GM18519 (cell line): ENCODE data around the gene NIP7.
"Not testable (repeated sequence)": the region's sequence is repeated elsewhere in the genome, so short reads cannot be mapped to it uniquely, and the experiment has no call there.

Experiments used
- ATAC-seq: cut with Tn5 transposase; IDR thresholded peaks from one replicate; pipeline ENCODE4 v1.9.1; 2021; ENCODE audit warnings: mild to moderate bottlenecking, moderate library complexity; ENCODE audit not compliant: unreplicated experiment, low FRiP score

Gene NIP7

DNA sequence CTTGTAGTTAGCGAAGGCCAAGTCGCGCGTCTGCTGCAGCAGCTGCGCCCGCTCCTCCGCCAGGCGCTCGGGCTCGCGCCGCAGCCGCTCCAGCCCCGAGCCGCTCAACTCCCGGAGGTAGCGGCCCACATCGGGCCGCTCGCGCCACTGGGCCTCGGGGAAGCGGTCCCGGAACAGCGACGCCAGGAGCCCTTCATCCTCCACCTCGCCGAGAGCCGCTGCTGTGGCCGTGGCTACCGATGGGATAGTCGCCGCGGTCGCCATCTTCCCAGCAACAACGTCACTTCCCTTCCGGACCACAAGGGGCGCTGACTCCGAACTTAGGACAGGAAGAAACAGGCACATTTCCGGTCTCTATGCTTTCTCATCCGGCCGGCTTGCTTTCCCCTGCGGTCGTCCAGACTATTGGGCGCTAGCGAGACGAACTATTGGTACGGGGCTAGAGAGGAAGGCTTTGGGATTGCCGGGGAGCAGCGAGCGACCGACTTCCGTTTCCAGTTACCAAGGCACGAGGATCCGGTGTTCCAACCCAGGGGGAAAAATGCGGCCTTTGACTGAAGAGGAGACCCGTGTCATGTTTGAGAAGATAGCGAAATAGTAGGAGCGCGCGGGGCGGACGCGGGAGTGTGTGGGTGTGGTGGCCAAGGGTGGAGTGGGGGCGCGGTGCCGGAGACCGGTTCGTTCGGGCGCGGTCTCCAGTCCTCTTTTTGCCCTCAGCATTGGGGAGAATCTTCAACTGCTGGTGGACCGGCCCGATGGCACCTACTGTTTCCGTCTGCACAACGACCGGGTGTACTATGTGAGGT lies at the start of gene NIP7, which contains the start of gene COG8:
Gene NIP7 (plus strand): TSS at position 484 of the 806 bp plus-strand sequence. CDS start 58 bp downstream, at position 542.
Gene COG8 (minus strand): TSS at position 276 of the 806 bp plus-strand sequence. CDS start 12 bp downstream, at position 264.
- ATAC-seq = peak; percentile 57

DNA sequence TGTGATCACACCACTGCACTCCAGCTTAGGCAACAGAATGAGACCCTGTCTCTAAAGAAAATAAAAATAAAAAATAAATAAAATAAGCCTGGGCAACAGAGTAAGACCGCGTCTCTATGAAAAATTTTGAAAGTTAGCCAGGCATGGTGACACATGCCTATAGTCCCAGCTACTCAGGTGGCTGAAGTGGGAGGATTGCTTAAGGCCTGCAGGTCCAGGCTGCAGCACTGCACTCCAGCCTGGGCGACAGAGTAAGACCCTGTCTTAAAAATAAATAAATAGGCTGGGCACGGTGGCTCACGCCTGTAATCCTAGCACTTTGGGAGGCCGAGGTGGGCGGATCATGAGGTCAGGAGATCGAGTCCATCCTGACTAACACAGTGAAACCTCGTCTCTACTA lies 47.9 kb upstream of the NIP7 start:
- ATAC-seq = not testable (repeated sequence)

DNA sequence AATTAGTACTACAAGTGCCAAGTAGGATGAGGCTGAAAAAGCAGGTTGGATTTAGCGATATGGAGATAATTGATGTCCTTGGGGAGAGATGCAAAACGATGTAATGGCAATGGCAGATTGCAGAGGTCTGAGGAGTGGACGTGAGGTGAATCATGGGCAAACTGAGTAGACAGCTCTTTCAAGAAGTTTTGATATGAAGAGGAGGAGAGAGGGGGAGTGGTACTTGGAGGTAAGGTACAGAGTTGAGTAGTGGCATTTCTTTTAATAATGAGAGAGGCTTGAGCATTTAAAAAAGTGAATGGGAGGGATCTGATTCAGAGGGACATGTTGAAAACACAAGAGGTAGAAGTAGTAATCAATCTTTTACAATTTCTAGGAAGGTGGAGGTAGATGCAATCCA lies 46.2 kb upstream of the NIP7 start:
- no peak for ATAC-seq

- ATAC-seq = no peak
Measured at GRCh38 chr16:69294051-69294450, 45.5 kb upstream of the NIP7 start.

- not testable (repeated sequence) for ATAC-seq
Measured at GRCh38 chr16:69296771-69297170, 42.8 kb upstream of the NIP7 start.

DNA sequence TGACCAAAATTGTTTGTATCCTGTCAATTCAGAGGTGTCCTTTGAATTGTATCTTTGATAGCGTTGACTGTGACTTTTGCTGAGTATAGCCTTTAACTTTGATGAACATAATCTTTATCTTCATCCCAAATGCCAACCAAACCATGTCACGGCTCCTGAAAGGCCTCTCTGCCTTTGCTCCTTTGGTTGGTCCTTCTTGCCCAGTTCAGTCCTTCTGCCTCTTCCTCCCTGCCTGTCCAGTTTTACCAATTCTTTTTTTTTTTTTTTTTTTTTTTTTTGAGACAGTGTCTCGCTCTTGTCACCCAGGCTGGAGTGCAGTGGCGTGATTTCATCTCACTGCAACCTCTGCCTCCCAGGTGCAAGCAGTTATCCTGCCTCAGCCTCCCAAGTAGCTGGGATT lies 41.3 kb upstream of the NIP7 start:
- ATAC-seq = no peak

GRCh38 chr16:69301187-69301586 lies 38.4 kb upstream of the NIP7 start:
- no peak for ATAC-seq

DNA sequence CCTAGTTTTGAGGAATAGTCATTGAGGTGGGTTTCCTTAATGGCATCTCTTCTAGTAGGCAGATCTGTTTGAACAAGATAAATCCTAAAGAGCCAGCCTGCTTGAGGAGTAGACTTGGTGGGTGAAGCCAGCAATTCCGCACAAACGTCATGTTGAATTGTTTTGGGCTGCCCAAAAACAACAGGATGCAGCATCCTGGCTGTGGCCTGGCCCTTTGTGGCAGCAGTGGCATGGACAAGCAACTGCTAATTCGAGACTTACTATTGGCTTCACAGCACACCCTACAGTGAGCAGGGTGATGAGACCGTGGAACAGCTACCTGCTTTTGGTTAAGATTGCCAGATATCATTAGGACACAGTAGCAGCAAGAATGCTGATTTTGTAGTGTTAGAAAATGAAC lies 37.7 kb upstream of the NIP7 start:
- ATAC-seq = no peak

- no peak for ATAC-seq
Measured at GRCh38 chr16:69302301-69302700, 37.3 kb upstream of the NIP7 start.

- ATAC-seq = no peak
Measured at GRCh38 chr16:69306031-69306430, 33.5 kb upstream of the NIP7 start.

GRCh38 chr16:69307091-69307490 lies 32.5 kb upstream of the NIP7 start:
- no peak for ATAC-seq

DNA sequence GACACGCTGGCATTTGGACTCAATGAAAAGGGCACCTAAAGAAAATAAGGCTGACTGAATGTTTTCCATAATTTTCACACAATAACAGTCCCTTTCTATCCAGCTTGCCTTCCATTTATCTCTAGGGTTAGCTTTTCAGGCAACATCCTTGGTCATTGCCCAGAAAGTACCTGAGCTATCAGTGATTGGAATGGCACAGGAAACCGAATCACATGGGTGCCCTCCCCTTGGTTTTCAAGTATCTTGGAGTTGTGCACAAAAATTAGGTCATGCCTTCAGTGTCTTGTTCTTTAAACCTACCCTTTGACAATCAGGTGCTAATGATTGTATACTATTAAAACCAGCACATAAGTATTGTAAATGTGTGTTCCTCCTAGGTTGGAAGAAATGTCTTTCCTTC lies 31.7 kb upstream of the NIP7 start:
- no peak for ATAC-seq

GRCh38 chr16:69309316-69309715 lies 30.3 kb upstream of the NIP7 start:
- ATAC-seq = no peak

DNA sequence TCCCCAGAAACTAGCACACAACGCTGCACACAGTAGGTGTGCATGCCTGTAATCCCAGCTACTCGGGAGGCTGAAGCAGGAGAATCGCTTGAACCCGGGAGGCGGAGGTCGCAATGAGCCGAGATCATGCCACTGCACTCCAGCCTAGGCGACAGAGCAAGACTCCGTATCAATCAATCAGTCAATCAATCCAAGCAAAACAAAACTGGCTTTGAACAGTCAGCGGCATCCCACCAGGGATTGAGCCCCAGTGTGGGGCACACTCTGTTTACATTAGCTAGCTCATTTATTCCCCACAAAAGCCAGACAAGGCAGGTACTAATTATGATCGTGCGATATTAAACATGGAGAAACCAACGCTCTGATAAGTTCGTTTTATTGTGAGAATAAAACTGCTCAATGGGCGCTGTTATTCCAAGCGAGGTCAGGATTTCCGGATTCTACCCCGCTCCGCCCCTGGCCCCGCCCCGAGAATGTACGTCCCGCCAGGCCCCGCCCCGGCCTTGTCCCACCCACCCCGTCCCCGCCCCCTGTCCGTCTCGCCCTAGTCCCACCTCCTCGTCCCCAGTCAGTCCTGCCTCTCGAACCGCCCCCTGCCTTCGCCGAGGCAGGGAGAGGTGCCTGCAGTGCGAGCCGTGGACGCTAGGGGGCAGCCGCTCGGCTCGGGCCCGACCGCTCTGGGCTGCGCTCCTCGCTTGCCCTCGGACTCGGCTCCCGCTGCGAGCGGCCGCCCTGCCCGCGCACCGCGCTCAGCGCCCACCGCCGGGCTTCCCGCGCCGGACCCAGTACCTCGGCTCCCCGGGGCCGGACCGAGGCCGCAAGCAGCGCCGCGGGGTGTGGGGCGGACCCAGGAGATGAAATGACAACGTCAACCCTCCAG lies 28.7 kb upstream of the NIP7 start, which contains the start of gene VPS4A:
Gene VPS4A (plus strand): TSS at position 698 of the 880 bp plus-strand sequence. CDS start 162 bp downstream, at position 860.
- ATAC-seq = peak; percentile 89

DNA sequence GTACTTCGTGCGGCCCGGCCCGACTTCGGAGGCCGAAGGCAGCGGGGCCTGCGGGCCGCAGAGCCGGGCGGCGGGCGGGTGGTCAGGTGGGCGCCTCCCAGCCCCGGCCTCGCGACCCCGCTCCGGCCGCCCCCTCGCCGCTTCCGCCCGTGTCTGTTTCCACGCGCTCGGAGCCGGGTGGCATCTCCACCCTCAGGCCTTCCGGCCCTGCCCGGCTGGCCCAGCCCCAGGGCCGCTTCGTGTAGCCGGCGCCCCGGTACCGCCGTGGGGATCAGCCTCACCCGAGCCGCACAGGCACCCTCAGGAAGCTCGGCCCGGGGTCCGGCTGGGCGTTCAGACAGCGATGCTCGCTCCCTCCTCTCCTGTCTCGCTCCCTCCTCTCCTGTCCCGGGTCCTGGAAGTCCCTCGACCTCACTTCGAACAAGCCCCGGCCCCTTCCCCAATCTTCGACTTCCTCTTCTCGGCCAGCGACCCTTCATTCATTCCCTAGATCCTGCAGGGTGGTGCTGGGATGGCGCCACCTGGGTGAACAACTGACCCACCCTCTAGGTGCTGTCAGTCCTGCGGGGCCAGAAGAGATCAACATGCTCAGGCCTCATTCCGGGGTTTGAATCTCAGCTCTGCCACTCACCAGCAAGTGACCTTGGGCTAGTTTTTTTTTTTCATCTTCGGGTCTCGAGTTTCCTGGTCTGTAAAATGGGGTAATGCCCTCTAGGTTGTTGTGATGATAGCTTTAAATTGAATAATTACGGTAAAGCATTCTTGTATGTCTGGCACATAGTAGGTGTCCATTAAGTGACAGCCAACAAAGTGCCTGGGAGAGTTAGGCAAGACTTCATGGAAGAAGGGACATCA lies 27.8 kb upstream of the NIP7 start:
- ATAC-seq = peak; percentile 29

DNA sequence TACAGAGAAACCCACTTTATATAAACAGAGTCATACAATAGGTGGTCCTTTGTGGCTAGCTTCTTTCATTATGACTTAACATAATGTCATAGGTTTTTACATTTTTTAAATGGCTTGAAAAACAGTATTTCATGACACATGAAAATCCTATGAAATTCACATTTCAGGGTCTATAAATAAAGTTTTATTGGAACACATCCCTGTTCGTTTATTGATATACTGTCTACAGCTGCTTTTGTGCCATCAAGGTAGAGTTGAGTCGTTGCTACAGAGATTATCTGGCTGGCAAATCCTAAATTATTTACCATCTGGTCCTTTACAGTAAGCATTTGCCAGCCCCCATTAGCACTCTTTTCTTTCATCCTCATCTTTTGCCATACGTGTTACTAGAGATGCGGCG lies 26.1 kb upstream of the NIP7 start:
- ATAC-seq = no peak

DNA sequence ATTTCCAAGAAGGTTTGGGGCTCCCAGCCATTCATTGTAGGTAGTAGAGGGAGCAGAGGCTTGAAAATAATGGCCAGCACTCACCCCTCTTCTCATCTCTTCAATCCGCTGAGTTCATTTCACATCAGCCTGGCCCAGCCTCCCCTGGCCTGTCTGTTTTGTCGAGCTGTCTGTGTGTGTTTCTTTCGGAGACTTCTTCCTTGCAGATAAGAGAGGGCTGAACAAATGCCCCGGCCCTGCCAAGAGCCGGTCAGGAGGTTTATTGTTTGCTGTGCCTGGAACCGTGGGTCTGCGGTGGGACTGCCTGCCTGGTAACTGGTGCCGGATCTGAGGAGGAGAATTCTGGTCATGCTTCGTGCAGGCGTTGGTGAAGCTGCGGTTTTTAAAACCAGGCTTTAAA lies 25.0 kb upstream of the NIP7 start:
- no peak for ATAC-seq

DNA sequence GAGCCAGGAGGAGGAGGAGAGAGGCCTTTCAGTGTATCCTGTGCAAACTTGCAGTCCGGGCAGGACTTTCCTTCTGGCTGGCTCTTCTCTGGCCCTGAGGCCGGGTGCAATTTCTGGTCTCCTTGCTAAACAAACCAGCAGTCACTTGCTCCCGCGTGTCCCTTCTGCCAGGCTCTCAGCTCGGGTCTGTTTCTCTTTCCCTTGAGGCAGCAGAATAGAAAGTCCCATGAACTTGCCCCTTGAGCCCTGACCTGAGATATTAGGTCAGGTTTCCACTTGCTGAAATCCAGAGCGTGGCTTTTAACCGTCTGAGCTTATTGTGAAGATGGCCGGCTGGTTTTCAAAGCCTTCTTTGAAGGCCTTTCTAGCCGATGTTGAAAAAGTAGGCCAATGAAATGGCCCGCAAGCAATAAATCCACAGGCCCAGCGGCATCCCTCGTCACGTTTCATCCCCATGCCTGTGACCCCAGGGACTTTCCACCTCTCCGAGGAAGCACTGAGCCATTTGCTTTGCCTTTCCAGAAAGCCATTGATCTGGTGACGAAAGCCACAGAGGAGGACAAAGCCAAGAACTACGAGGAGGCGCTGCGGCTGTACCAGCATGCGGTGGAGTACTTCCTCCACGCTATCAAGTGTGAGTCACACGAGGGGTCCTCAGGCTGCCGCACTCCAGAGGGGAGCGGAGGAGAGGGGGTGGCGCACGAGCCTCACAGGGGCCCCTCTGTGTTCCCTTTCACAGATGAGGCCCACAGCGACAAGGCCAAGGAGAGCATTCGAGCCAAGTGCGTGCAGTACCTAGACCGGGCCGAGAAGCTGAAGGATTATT lies 23.9 kb upstream of the NIP7 start:
- no peak for ATAC-seq

DNA sequence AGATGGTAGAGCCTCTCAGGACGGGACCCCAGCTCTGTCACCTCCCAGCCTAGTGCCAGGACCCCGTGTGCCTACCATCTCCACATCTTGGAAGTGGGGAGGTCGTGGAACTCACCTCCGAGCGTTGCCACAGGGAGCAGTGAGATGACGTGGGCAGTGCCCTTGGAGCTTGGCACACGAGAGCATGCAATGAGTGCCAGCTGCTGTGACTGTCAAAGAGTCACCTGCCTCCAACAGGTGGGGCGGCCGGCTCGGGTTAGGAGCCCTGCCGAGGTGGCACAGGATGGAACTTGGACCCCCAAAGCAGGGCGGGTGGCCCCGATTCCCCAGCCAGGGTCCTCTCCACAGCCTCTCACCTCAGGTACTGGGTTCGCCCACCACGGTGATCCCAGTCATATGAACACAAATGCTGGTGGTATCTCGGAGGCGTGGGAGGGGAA lies 23.0 kb upstream of the NIP7 start:
- ATAC-seq = no peak
